Smooth muscle cell (in vitro differentiated cells): ENCODE results near the gene C3orf70. TPM values are rescaled to one million over a fixed set of nuclear protein-coding genes. Genes with fewer than 3 reads are reported as not detected.

Source experiments
- DNase-seq: peaks from one replicate; lab custom pipeline; 2025; ENCODE audit not compliant: unreplicated experiment; lab: John Stamatoyannopoulos, UW
- H2AFZ ChIP-seq: fragments of 200-600 bp; sonication (generic); 2 replicates; pipeline ENCODE4 v1.6.0; 2016; ENCODE audit warnings: antibody characterized with exemption, low read depth, mild to moderate bottlenecking
- H3F3A ChIP-seq: fragments of 200-600 bp; sonication (generic); 2 replicates; pipeline ENCODE4 v1.6.0; 2017; ENCODE audit warnings: antibody characterized with exemption, low read depth
- H3K27ac ChIP-seq: fragments of 200-600 bp; sonication (generic); 2 replicates; pipeline ENCODE4 v1.5.1; 2016; ENCODE audit warnings: low read depth, mild to moderate bottlenecking
- H3K27me3 ChIP-seq: fragments of 200-600 bp; sonication (generic); 2 replicates; pipeline ENCODE4 v1.6.1; 2016; ENCODE audit warnings: low read depth, mild to moderate bottlenecking
- H3K36me3 ChIP-seq: fragments of 200-600 bp; sonication (generic); 2 replicates; pipeline ENCODE4 v1.5.1; 2016; ENCODE audit warnings: low read depth
- H3K4me1 ChIP-seq: fragments of 200-600 bp; sonication (generic); 2 replicates; pipeline ENCODE4 v1.5.1; 2016; ENCODE audit warnings: low read depth
- H3K4me2 ChIP-seq: fragments of 200-600 bp; sonication (generic); 2 replicates; pipeline ENCODE4 v1.6.0; 2016; ENCODE audit warnings: mild to moderate bottlenecking
- H3K4me3 ChIP-seq: fragments of 200-600 bp; sonication (generic); 2 replicates; pipeline ENCODE4 v1.5.1; 2016; ENCODE audit warnings: mild to moderate bottlenecking
- H3K79me2 ChIP-seq: fragments of 200-600 bp; sonication (generic); 2 replicates; pipeline ENCODE4 v1.6.0; 2016; ENCODE audit warnings: low read depth, mild to moderate bottlenecking
- H3K9ac ChIP-seq: fragments of 200-600 bp; sonication (generic); 2 replicates; pipeline ENCODE4 v1.6.0; 2016; ENCODE audit warnings: low read depth
- H3K9me3 ChIP-seq: fragments of 200-600 bp; sonication (generic); replicated peaks from 2 replicates; pipeline ENCODE4 v1.5.1; 2016; ENCODE audit warnings: low read depth
- H4K20me1 ChIP-seq: fragments of 200-600 bp; sonication (generic); 2 replicates; pipeline ENCODE4 v1.6.0; 2016; ENCODE audit warnings: low read depth
- CTCF ChIP-seq: fragments of 200-600 bp; sonication (generic); IDR thresholded peaks from 2 replicates; pipeline ENCODE4 v1.5.1; 2017; ENCODE audit warnings: borderline replicate concordance, mild to moderate bottlenecking, antibody characterized with exemption; ENCODE audit not compliant: insufficient read depth, poor library complexity, severe bottlenecking
- WGBS: methylation state at CpG from one replicate; pipeline ENCODE4 v1.1.7; 2016; ENCODE audit warnings: low lambda C conversion rate; 5-methylcytosine and 5-hydroxymethylcytosine counted together
- polyA plus RNA-seq: library from polyadenylated mRNA; unstranded; fragments of >200 nt; fragmentation: Nextera tagmentation; extraction: Ambion mirVana; gene quantifications from 2 replicates; pipeline ENCODE4 v1.2.1, GENCODE V29; 2016
- total RNA-seq: library from RNA; depleted of rRNA; stranded (reverse); fragments of >200 nt; gene quantifications from 2 replicates; pipeline ENCODE4 v1.2.3, GENCODE V29; 2014

Gene C3orf70
- total and polyA plus RNA-seq, 2 experiments from 2014 or later, result 0.23 to 0.72 TPM

- Histone ChIP-seq H3K4me3 (no peak overlapping the region), H2AFZ (no peak overlapping the region), H3K4me2 (no peak overlapping the region), H3K36me3 (no peaks in the 10 kb centered on the region), H3K27ac (no peak overlapping the region), H3K4me1 (no peaks in the 10 kb centered on the region), H3K79me2 (no peaks in the 10 kb centered on the region), H4K20me1 (no peaks in the 10 kb centered on the region), H3K27me3 (no peaks in the 10 kb centered on the region), H3K9me3 (no peaks in the 10 kb centered on the region), H3F3A (no peaks in the 10 kb centered on the region), H3K9ac (no peak overlapping the region)
- no peak for DNase-seq
- 97% methylated on average over 2 of the region's 2 CpGs for WGBS
- TF ChIP-seq CTCF, result no peak
Measured at GRCh38 chr3:185197068-185197467, 44.2 kb upstream of the C3orf70 start.

- Histone ChIP-seq H3K4me1 (no peaks in the 10 kb centered on the region), H3K36me3 (no peaks in the 10 kb centered on the region), H3K4me3 (no peak overlapping the region), H3K27ac (no peak overlapping the region), H3K9me3 (no peaks in the 10 kb centered on the region), H3K4me2 (no peak overlapping the region), H3K79me2 (no peaks in the 10 kb centered on the region), H4K20me1 (no peaks in the 10 kb centered on the region), H3K27me3 (no peaks in the 10 kb centered on the region), H3K9ac (no peak overlapping the region), H3F3A (no peaks in the 10 kb centered on the region), H2AFZ (no peak overlapping the region)
- DNase-seq, result no peak
- no peak for TF ChIP-seq CTCF
- WGBS, result 95% methylated on average over 4 of the region's 4 CpGs
Measured at GRCh38 chr3:185195652-185196051, 42.8 kb upstream of the C3orf70 start.

- Histone ChIP-seq H3K36me3 (no peaks in the 10 kb centered on the region), H3F3A (no peaks in the 10 kb centered on the region), H3K27me3 (peaks cover 4% of the 10 kb centered on the region), H3K4me2 (no peak overlapping the region), H3K27ac (no peak overlapping the region), H3K79me2 (no peaks in the 10 kb centered on the region), H2AFZ (no peak overlapping the region), H3K4me1 (no peaks in the 10 kb centered on the region), H3K9ac (no peak overlapping the region), H3K4me3 (no peak overlapping the region), H3K9me3 (no peaks in the 10 kb centered on the region), H4K20me1 (no peaks in the 10 kb centered on the region)
- no peak for TF ChIP-seq CTCF
- no peak for DNase-seq
Measured at GRCh38 chr3:185188816-185189215, 36.0 kb upstream of the C3orf70 start.

GRCh38 chr3:185187391-185187790 lies 34.5 kb upstream of the C3orf70 start:
- Histone ChIP-seq H3K79me2 (no peaks in the 10 kb centered on the region), H3K9me3 (no peaks in the 10 kb centered on the region), H3K4me2 (no peak overlapping the region), H2AFZ (no peak overlapping the region), H3K4me3 (no peak overlapping the region), H3K4me1 (no peaks in the 10 kb centered on the region), H3K36me3 (no peaks in the 10 kb centered on the region), H3F3A (no peaks in the 10 kb centered on the region), H4K20me1 (no peaks in the 10 kb centered on the region), H3K27me3 (peaks cover 4% of the 10 kb centered on the region), H3K27ac (no peak overlapping the region), H3K9ac (no peak overlapping the region)
- no peak for DNase-seq
- TF ChIP-seq CTCF, result no peak
- 87% methylated on average over 2 of the region's 2 CpGs for WGBS
